HG03196 (cell line): ENCODE results near the gene RAD9B.
"Not testable (repeated sequence)": the region's sequence is repeated elsewhere in the genome, so short reads cannot be mapped to it uniquely, and the experiment has no call there.

ENCODE experiments used
- ATAC-seq: cut with Tn5 transposase; IDR thresholded peaks from one replicate; pipeline ENCODE4 v1.9.1; 2021; ENCODE audit not compliant: unreplicated experiment

Gene RAD9B

GRCh38 chr12:110520876-110521712, 19.0 kb downstream of the RAD9B start:
- ATAC-seq: not testable (repeated sequence)

GRCh38 chr12:110528277-110528839, 26.2 kb downstream of the RAD9B start:
- no peak for ATAC-seq

GRCh38 chr12:110530511-110530910, 28.4 kb downstream of the RAD9B start:
- no peak for ATAC-seq

- peak; percentile 76 for ATAC-seq
Observed at GRCh38 chr12:110531741-110532333, 29.7 kb downstream of the RAD9B start.

- no peak for ATAC-seq
Observed at GRCh38 chr12:110532644-110533043, 30.5 kb downstream of the RAD9B start.

- no peak for ATAC-seq
Observed at GRCh38 chr12:110533607-110534006, 31.5 kb downstream of the RAD9B start.

- ATAC-seq: no peak
Observed at GRCh38 chr12:110534811-110535210, 32.7 kb downstream of the RAD9B start.

- no peak for ATAC-seq
Observed at GRCh38 chr12:110536834-110537604, 34.9 kb downstream of the RAD9B start.

- no peak for ATAC-seq
Observed at GRCh38 chr12:110537605-110538409, 35.7 kb downstream of the RAD9B start.

- ATAC-seq: no peak
Observed at GRCh38 chr12:110538869-110539622, 36.9 kb downstream of the RAD9B start.

- ATAC-seq: no peak
Observed at GRCh38 chr12:110540048-110540447, 37.9 kb downstream of the RAD9B start.

GRCh38 chr12:110543252-110543959, 41.3 kb downstream of the RAD9B start:
- no peak for ATAC-seq

GRCh38 chr12:110543965-110544364, 41.8 kb downstream of the RAD9B start:
- ATAC-seq: no peak

GRCh38 chr12:110545259-110545658, 43.1 kb downstream of the RAD9B start:
- ATAC-seq: not testable (repeated sequence)

- no peak for ATAC-seq
Observed at GRCh38 chr12:110545812-110546211, 43.7 kb downstream of the RAD9B start.

GRCh38 chr12:110546339-110546738, 44.2 kb downstream of the RAD9B start:
- ATAC-seq: no peak

GRCh38 chr12:110547090-110547489, 45.0 kb downstream of the RAD9B start:
- ATAC-seq: no peak

GRCh38 chr12:110548678-110549077, 46.5 kb downstream of the RAD9B start:
- no peak for ATAC-seq

- no peak for ATAC-seq
Observed at GRCh38 chr12:110549716-110550115, 47.6 kb downstream of the RAD9B start.
